ENCODE results near the gene SGCA.

SGCA gene

GRCh38 chr17:50180620-50181019 lies 14.8 kb downstream of the SGCA start:
- in situ Hi-C loops (cut with MboI; ENCODE audit: low sequenced_read_pairs), result loop anchor here (25.0 kb wide), 1 partner anchor 107 kb away; no protein-coding TSS in a partner anchor

DNA sequence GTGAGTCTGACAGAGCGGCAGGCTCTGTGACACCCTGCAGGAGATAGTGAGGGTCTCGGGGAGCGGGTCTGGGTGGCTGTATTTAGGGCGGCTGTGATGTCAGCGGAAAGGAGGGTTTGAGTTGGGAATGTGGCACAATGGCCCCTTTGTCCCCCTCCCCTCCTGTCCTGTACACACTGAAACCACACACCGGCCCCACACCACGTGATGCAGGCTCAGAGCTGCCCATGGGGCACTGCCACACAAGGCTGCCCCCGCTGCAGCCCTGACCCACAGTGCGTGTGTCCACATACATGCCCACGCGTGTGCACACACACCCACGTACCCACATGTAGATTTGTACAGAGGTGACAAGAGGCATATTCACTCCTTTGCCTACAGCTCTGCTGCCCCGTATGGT lies 15.3 kb downstream of the SGCA start:
- in situ Hi-C loops (cut with MboI; ENCODE audit: low sequenced_read_pairs), result loop anchor here (25.0 kb wide), 1 partner anchor 106 kb away; no protein-coding TSS in a partner anchor

DNA sequence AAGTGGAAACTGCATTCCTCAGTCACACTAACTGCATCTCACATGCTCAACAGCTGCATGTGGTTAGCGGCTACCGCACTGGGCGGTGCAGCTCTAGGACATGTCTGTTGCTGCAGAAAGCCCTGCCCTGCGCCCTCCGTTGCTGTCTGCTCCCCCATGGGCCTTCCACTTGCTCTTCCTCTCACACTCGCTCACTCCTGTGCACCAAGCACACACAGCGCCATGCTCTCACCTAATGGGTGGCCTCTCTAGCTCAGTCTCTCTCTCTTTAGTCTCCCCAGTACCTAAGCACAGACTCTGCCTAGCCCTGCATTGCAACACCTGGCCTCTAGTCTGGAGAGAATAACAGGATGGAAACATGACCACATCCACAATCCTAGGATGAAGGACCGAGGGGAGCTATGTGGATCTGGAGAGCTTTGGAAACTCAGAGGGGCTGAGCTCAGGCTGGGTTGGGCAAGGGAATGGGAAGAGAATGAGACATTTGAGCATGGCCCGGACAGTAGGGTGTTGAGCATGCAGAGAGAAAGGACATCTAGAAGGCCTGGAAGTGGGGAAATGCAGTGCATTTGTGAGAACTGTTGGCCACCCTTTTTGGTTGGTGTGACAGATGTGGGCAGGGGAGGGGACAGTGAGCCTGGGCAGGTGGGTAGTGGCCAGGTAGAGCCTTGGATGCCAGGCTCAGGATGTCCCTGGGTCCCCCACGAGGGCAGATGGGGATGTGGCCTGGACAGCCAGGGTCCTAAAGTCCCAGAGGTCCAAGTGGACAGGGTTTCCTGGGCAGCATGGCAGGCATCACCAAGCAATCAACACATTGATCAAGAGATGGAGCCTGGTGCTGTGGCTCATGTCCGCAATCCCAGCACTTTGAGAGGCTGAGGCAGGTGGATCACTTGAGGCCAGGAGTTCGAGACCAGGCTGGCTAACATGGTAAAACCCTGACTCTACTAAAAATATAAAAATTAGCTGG lies 16.1 kb downstream of the SGCA start:
- in situ Hi-C loops (cut with MboI; ENCODE audit: low sequenced_read_pairs), result loop anchor here (25.0 kb wide), 1 partner anchor 105 kb away; no protein-coding TSS in a partner anchor

- in situ Hi-C loops (cut with MboI; ENCODE audit: low sequenced_read_pairs), result loop anchor here (25.0 kb wide), 1 partner anchor 104 kb away; no protein-coding TSS in a partner anchor
Observed at GRCh38 chr17:50182783-50183420, 17.1 kb downstream of the SGCA start.

DNA sequence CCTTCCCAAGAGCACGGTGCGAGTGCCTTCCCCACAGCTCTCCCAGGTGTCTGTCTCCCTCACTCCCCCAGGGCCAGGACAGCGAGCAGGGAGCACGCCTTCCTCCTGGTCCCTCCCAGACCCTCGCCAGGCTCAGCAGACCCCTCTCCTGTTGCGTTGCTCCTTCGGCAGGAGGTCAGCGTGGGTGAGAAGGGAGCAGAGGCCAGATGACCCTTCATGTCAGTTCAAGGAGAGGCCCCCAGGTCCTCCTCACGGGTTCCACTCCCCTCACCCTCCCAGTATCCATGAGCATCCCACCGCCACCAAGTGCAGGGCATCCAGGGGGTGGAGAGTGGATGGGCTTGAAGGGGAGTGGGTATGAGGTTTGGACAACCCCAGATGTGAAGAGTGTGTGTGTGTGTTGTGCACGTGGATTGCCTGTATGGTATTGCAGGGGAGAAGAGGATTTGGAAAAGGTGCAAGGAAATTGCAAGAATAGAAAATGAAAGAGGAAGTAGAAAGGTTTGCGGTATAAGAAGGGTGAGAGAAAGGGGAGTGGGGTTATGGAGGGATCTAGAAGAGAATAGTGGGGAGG lies 17.7 kb downstream of the SGCA start:
- in situ Hi-C loops (cut with MboI; ENCODE audit: low sequenced_read_pairs), result loop anchor here (25.0 kb wide), 1 partner anchor 104 kb away; no protein-coding TSS in a partner anchor

DNA sequence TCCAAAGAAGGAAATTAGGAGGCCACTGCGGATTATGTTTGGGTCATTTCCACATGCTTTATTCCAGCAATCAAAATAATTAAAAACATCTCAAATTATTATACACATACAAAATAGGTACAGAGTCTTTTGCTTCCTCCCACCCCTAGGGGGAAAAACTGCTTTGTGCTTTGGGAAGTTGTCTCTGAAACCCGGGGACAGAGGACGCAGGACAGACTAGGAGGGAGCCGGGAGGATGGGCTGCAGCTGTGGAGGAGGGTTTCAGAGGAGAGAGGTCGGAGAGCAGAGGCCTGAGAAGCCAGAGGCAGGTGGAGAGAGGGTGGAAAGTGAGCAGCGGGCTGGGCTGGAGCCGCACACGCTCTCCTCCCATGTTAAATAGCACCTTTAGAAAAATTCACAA lies 18.3 kb downstream of the SGCA start:
- in situ Hi-C loops (cut with MboI; ENCODE audit: low sequenced_read_pairs), result loop anchor here (25.0 kb wide), 1 partner anchor 103 kb away; no protein-coding TSS in a partner anchor

- in situ Hi-C loops (cut with MboI; ENCODE audit: low sequenced_read_pairs), result loop anchor here (25.0 kb wide), 1 partner anchor 102 kb away; no protein-coding TSS in a partner anchor
Observed at GRCh38 chr17:50184611-50185398, 19.0 kb downstream of the SGCA start.

DNA sequence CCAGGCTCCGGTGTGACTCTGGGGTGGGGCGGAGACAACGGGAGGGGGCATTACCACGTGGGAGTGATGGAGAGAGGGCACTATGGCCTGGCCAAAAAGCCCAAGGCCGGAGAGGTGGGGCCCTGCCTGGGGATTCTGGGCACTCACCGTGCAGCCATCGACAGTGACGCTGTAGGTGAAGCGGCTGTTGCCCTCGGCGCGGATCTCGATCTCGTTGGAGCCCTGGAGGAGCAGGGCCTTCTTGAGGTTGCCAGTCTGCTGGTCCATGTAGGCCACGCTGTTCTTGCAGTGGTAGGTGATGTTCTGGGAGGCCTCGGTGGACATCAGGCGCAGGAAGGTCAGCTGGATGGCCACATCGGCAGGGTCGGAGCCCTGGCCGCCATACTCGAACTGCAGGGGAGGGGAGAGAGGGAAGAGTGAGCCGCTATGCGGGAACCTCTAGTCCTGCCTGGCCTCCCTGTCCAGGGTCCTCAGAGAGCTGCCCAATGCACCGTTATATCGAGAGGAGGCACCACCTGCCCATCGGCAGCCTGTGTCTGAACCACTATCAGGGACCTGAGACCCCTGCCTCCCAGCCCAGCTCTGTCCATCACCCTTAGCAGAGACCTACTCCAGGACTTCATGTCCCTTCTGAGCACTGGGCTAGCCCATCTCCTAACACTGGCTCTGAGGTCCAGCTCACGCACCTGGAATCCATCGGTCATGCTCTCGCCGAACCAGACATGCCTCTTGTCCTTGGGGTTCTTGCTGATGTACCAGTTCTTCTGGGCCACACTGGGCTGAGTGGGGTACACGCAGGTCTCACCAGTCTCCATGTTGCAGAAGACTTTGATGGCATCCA lies 20.0 kb downstream of the SGCA start:
- in situ Hi-C loops (cut with MboI; ENCODE audit: low sequenced_read_pairs), result loop anchor here (25.0 kb wide), 1 partner anchor 101 kb away; no protein-coding TSS in a partner anchor

DNA sequence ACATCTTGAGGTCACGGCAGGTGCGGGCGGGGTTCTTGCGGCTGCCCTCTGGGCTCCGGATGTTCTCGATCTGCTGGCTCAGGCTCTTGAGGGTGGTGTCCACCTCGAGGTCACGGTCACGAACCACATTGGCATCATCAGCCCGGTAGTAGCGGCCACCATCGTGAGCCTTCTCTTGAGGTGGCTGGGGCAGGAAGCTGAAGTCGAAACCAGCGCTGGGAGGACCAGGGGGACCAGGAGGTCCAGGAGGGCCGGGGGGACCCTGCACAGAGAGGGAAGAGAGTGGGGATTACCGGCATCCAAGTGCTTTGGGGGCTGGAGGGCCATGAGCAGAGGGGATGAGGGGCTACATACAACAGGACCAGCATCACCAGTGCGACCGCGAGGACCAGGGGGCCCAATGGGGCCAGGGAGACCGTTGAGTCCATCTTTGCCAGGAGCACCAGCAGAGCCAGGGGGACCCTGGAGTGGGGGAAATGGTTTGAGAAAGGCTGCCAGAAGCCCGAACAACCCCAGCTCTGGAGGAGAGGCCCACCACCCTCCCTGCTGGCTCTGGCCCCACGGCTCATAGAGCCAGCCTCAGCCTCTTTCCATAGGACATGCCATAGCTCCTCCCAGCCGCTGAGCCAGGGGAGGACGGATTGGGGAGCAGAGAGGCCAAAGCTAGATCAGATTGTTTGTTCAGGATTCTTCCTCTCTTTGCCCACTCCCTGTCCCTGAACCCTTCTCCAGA lies 21.0 kb downstream of the SGCA start:
- in situ Hi-C loops (cut with MboI; ENCODE audit: low sequenced_read_pairs), result loop anchor here (25.0 kb wide), 1 partner anchor 100 kb away; no protein-coding TSS in a partner anchor

- in situ Hi-C loops (cut with MboI; ENCODE audit: low sequenced_read_pairs), result loop anchor here (25.0 kb wide), 1 partner anchor 100 kb away; no protein-coding TSS in a partner anchor
Observed at GRCh38 chr17:50187394-50187725, 21.6 kb downstream of the SGCA start.

- in situ Hi-C loops (cut with MboI; ENCODE audit: low sequenced_read_pairs), result loop anchor here (25.0 kb wide), 1 partner anchor 99 kb away; no protein-coding TSS in a partner anchor
Observed at GRCh38 chr17:50187751-50188530, 22.1 kb downstream of the SGCA start.

GRCh38 chr17:50188531-50188920 lies 22.7 kb downstream of the SGCA start:
- in situ Hi-C loops (cut with MboI; ENCODE audit: low sequenced_read_pairs), result loop anchor here (25.0 kb wide), 1 partner anchor 99 kb away; no protein-coding TSS in a partner anchor

GRCh38 chr17:50188921-50189549 lies 23.2 kb downstream of the SGCA start:
- in situ Hi-C loops (cut with MboI; ENCODE audit: low sequenced_read_pairs), result loop anchor here (25.0 kb wide), 1 partner anchor 98 kb away; no protein-coding TSS in a partner anchor

DNA sequence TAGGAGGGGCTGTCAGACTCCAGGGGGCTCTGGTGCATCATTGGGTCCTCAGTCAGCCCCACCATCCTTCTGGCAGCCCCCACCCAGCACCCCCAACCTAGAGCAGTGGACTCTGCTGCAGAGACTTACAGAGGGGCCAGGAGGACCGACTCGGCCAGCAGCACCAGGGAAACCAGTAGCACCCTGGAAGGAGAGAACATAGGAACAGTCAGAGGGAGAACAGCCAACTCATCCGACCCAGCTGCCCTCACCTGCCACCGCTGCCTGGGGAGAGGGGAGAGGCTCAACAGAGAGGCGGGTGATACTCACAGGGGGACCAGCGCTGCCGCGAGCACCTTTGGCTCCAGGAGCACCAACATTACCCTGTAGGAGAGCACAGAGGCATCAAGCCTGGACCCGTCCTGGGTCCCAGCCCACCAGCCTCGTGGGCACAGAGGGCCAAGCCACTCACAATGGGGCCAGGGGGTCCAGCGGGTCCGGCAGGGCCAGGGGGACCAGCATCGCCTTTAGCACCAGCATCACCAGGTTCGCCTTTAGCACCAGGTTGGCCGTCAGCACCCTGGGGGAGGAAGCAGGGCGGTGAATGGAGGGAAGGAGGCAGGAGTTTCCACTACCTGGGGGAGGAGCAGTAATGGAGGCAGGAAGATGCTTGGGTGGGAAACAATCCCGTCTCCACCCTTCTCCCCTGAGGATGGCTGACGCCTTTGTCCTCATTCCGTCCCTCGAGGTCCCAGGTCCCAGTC lies 23.9 kb downstream of the SGCA start:
- in situ Hi-C loops (cut with MboI; ENCODE audit: low sequenced_read_pairs), result loop anchor here (25.0 kb wide), 1 partner anchor 98 kb away; no protein-coding TSS in a partner anchor

GRCh38 chr17:50190293-50190602 lies 24.4 kb downstream of the SGCA start:
- in situ Hi-C loops (cut with MboI; ENCODE audit: low sequenced_read_pairs), result loop anchor here (25.0 kb wide), 1 partner anchor 97 kb away; no protein-coding TSS in a partner anchor

- in situ Hi-C loops (cut with MboI; ENCODE audit: low sequenced_read_pairs), result loop anchor here (25.0 kb wide), 1 partner anchor 97 kb away; no protein-coding TSS in a partner anchor
Observed at GRCh38 chr17:50190603-50191358, 25.0 kb downstream of the SGCA start.
